Fibroblast of lung (primary cell): ENCODE data around the gene STKLD1. TPM values are rescaled to one million over a fixed set of nuclear protein-coding genes. Genes with fewer than 3 reads are reported as not detected.

ENCODE experiments used
- DNase-seq, 2 donors: peaks; one replicate each; pipeline versions ENCODE4 v3.0.0 to v3.0.0-alpha.2; 2010; ENCODE audit warnings: low read depth in 2 of 2
- H2AFZ ChIP-seq: 2 replicates; pipeline ENCODE4 v1.5.1; 2012; ENCODE audit warnings: low read length, control low read depth, inconsistent platforms
- H3K27ac ChIP-seq: 2 replicates; pipeline ENCODE4 v1.5.1; 2011; ENCODE audit warnings: low read length, control low read depth; ENCODE audit not compliant: insufficient read depth
- H3K27me3 ChIP-seq: 2 replicates; pipeline ENCODE4 v1.5.1; 2011; ENCODE audit warnings: mild to moderate bottlenecking, low read length; ENCODE audit not compliant: control insufficient read depth, insufficient read depth
- H3K36me3 ChIP-seq: 2 replicates; pipeline ENCODE4 v1.5.1; 2011; ENCODE audit warnings: low read length; ENCODE audit not compliant: control insufficient read depth, insufficient read depth
- H3K4me1 ChIP-seq: 2 replicates; pipeline ENCODE4 v1.5.1; 2011; ENCODE audit warnings: low read length; ENCODE audit not compliant: control insufficient read depth, insufficient read depth; ENCODE audit errors: extremely low read depth
- H3K4me2 ChIP-seq: 2 replicates; pipeline ENCODE4 v1.5.1; 2011; ENCODE audit warnings: low read length, control low read depth; ENCODE audit not compliant: insufficient read depth; ENCODE audit errors: extremely low read depth
- H3K4me3 ChIP-seq, 4 experiments: fragments of 200-600 bp in 1 of 4; sonication (generic) in 1 of 4; replicated peaks in 1 of 4; 2 replicates each; pipeline ENCODE4 v1.5.1; 2011 to 2016; ENCODE audit warnings: low read length in 4 of 4, low read depth in 3 of 4, mild to moderate bottlenecking in 3 of 4, control low read depth in 2 of 4, inconsistent platforms in 1 of 4, mixed read lengths in 1 of 4; ENCODE audit not compliant: insufficient read depth in 1 of 4; ENCODE audit errors: control extremely low read depth in 1 of 4
- H3K79me2 ChIP-seq: 2 replicates; pipeline ENCODE4 v1.5.1; 2012; ENCODE audit warnings: mild to moderate bottlenecking, low read length, inconsistent platforms; ENCODE audit not compliant: control insufficient read depth, insufficient read depth
- H3K9ac ChIP-seq: 2 replicates; pipeline ENCODE4 v1.5.1; 2011; ENCODE audit warnings: mild to moderate bottlenecking, low read length, control low read depth; ENCODE audit not compliant: insufficient read depth
- H3K9me3 ChIP-seq: 2 replicates; pipeline ENCODE4 v1.5.1; 2012; ENCODE audit warnings: low read depth, low read length; ENCODE audit not compliant: control insufficient read depth, insufficient read depth
- H4K20me1 ChIP-seq: 2 replicates; pipeline ENCODE4 v1.5.1; 2011; ENCODE audit warnings: low read length; ENCODE audit not compliant: control insufficient read depth, insufficient read depth; ENCODE audit errors: extremely low read depth
- CTCF ChIP-seq, 2 donors: IDR thresholded peaks in 1 of 2; conservative IDR thresholded peaks in 1 of 2; 1 replicate in 1 of 2; 2 replicates in 1 of 2; pipeline ENCODE4 v1.5.1; 2011 to 2012; ENCODE audit warnings: low read length in 2 of 2, control low read depth in 1 of 2, inconsistent platforms in 1 of 2, low read depth in 1 of 2, mild to moderate bottlenecking in 1 of 2
- EZH2 ChIP-seq: IDR thresholded peaks from 2 replicates; pipeline ENCODE4 v1.5.1; 2012; ENCODE audit warnings: low read length, control low read depth, mild to moderate bottlenecking; ENCODE audit errors: missing control alignments
- polyA plus RNA-seq, 2 donors: library from polyadenylated mRNA; depleted of rRNA in 1 of 2; stranded (reverse) in 1 of 2; unstranded in 1 of 2; fragments of >200 nt; gene quantifications; 2 replicates each; pipeline ENCODE4 v1.2.1, GENCODE V29; 2011 to 2012; ENCODE audit warnings: missing spikeins in 1 of 2
- total RNA-seq: library from RNA; depleted of rRNA; stranded (reverse); fragments of >200 nt; gene quantifications from 2 replicates; pipeline ENCODE4 v1.2.1, GENCODE V29; 2014

The STKLD1 gene
- total and polyA plus RNA-seq, 2 donors (not counting 1 experiment from before 2014, with no cell fraction given) = 0.79 to 0.99 TPM

GRCh38 chr9:133397370-133397769 is 21.2 kb downstream of the STKLD1 start:
- no peak overlapping the region for H3K27ac ChIP-seq
- TF ChIP-seq CTCF (conservative IDR thresholded peaks at IDR 0.05 in 1 of 2, IDR thresholded peaks at IDR 0.05 in 1 of 2; ENCODE audit: low read depth in 1 of 2, low read length in 2 of 2) = no peak
- no peak for TF ChIP-seq EZH2
- no peaks in the 10 kb centered on the region for H3K9me3 ChIP-seq
- no peak overlapping the region for H3K4me3 ChIP-seq
- H3K36me3 ChIP-seq = no peaks in the 10 kb centered on the region
- H3K9ac ChIP-seq = no peak overlapping the region
- no peak overlapping the region for H3K4me2 ChIP-seq
- H4K20me1 ChIP-seq = no peaks in the 10 kb centered on the region
- H3K79me2 ChIP-seq = no peaks in the 10 kb centered on the region
- no peaks in the 10 kb centered on the region for H3K4me1 ChIP-seq
- peaks cover 3% of the 10 kb centered on the region for H3K27me3 ChIP-seq
- no peak for DNase-seq
- H2AFZ ChIP-seq = no peak overlapping the region

GRCh38 chr9:133397895-133398294 is 21.7 kb downstream of the STKLD1 start:
- Histone ChIP-seq H3K4me3 (no peak overlapping the region), H4K20me1 (no peaks in the 10 kb centered on the region), H3K9ac (no peak overlapping the region), H3K9me3 (no peaks in the 10 kb centered on the region), H3K4me2 (no peak overlapping the region), H3K27ac (no peak overlapping the region), H3K4me1 (no peaks in the 10 kb centered on the region), H3K36me3 (no peaks in the 10 kb centered on the region), H2AFZ (no peak overlapping the region), H3K79me2 (no peaks in the 10 kb centered on the region), H3K27me3 (peaks cover 3% of the 10 kb centered on the region)
- no peak for DNase-seq
- TF ChIP-seq EZH2 (no peak), CTCF (conservative IDR thresholded peaks at IDR 0.05 in 1 of 2, IDR thresholded peaks at IDR 0.05 in 1 of 2; ENCODE audit: low read depth in 1 of 2, low read length in 2 of 2) (no peak)

- no peak overlapping the region for H3K9ac ChIP-seq
- no peak overlapping the region for H2AFZ ChIP-seq
- no peak overlapping the region for H3K4me2 ChIP-seq
- no peaks in the 10 kb centered on the region for H4K20me1 ChIP-seq
- H3K36me3 ChIP-seq = peaks cover 3% of the 10 kb centered on the region
- peaks cover 3% of the 10 kb centered on the region for H3K27me3 ChIP-seq
- H3K27ac ChIP-seq = no peak overlapping the region
- TF ChIP-seq CTCF (conservative IDR thresholded peaks at IDR 0.05 in 1 of 2, IDR thresholded peaks at IDR 0.05 in 1 of 2; ENCODE audit: low read depth in 1 of 2, low read length in 2 of 2) = no peak
- TF ChIP-seq EZH2 = no peak
- no peaks in the 10 kb centered on the region for H3K79me2 ChIP-seq
- DNase-seq = no peak
- H3K9me3 ChIP-seq = no peaks in the 10 kb centered on the region
- H3K4me1 ChIP-seq = no peaks in the 10 kb centered on the region
- H3K4me3 ChIP-seq = no peak overlapping the region
Measured at GRCh38 chr9:133400292-133400691, 24.1 kb downstream of the STKLD1 start.
